Stimulated activated CD8-positive, alpha-beta memory T cell treated with anti-CD3 and anti-CD28 coated beads, Interleukin-4, amount 100 ng/mL, for 1 hour (primary cell): ENCODE results near the gene DISP2.

Source experiments
- DNase-seq, 2 donors: peaks; one replicate each; pipeline ENCODE4 v3.0.0-alpha.2; 2020; ENCODE audit warnings: low read depth in 2 of 2, low spot score in 1 of 2

The DISP2 gene

GRCh38 chr15:40358471-40359353 lies 693 bp downstream of the DISP2 start:
- no peak for DNase-seq

- no peak for DNase-seq
Measured at GRCh38 chr15:40360015-40360414, 2.0 kb downstream of the DISP2 start.

GRCh38 chr15:40361640-40362039 lies 3.6 kb downstream of the DISP2 start:
- DNase-seq: no peak

GRCh38 chr15:40363611-40364010 lies 5.6 kb downstream of the DISP2 start:
- DNase-seq: no peak

GRCh38 chr15:40364251-40364650 lies 6.2 kb downstream of the DISP2 start:
- no peak for DNase-seq

- no peak for DNase-seq
Measured at GRCh38 chr15:40365016-40365415, 7.0 kb downstream of the DISP2 start.

GRCh38 chr15:40365624-40366456 lies 7.8 kb downstream of the DISP2 start:
- no peak for DNase-seq

GRCh38 chr15:40366457-40367370 lies 8.7 kb downstream of the DISP2 start:
- no peak for DNase-seq

GRCh38 chr15:40367371-40367685 lies 9.3 kb downstream of the DISP2 start:
- DNase-seq: no peak

GRCh38 chr15:40367686-40368611 lies 9.9 kb downstream of the DISP2 start:
- peak; percentile 66 to 68 for DNase-seq

- no peak for DNase-seq
Measured at GRCh38 chr15:40368719-40369473, 10.9 kb downstream of the DISP2 start.

- no peak for DNase-seq
Measured at GRCh38 chr15:40369474-40369869, 11.5 kb downstream of the DISP2 start.

- no peak for DNase-seq
Measured at GRCh38 chr15:40369971-40370370, 12.0 kb downstream of the DISP2 start.

GRCh38 chr15:40372981-40373380 lies 15.0 kb downstream of the DISP2 start:
- DNase-seq: no peak

- no peak for DNase-seq
Measured at GRCh38 chr15:40377606-40378005, 19.6 kb downstream of the DISP2 start.

- no peak for DNase-seq
Measured at GRCh38 chr15:40379374-40379773, 21.4 kb downstream of the DISP2 start.

- no peak for DNase-seq
Measured at GRCh38 chr15:40379853-40380252, 21.8 kb downstream of the DISP2 start.

- DNase-seq: no peak
Measured at GRCh38 chr15:40380636-40381035, 22.6 kb downstream of the DISP2 start.

- DNase-seq: no peak
Measured at GRCh38 chr15:40381818-40382529, 24.0 kb downstream of the DISP2 start.
